Germinal center (tissue), 1 donor: Measurements from ENCODE around the gene FOXO6.
A peak's percentile ranks its signal among the peaks of the same experiment; 100 is the strongest.

Experiments used
- DNase-seq: peaks from one replicate; pipeline ENCODE4 v3.0.0; 2012; ENCODE audit warnings: mixed read lengths, low spot score

Gene FOXO6

DNA sequence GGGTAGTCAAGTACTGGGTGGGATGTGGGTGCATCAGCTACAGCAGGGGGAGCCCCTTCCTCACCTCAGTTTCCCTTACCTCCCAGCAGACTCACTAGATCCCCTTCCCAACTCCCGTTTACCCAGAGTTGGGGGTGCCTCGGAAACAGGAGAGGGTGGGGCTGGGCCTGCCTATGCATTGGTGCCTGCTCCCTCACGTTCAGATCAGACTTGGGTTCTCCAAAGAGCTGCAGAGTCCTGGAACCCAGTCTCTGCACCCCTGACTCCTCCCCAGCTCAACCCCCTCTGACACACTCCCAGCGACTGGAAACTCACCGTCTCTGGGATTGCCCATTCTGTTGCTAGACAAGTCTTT is 6.0 kb downstream of the FOXO6 start:
- DNase-seq = no peak

DNA sequence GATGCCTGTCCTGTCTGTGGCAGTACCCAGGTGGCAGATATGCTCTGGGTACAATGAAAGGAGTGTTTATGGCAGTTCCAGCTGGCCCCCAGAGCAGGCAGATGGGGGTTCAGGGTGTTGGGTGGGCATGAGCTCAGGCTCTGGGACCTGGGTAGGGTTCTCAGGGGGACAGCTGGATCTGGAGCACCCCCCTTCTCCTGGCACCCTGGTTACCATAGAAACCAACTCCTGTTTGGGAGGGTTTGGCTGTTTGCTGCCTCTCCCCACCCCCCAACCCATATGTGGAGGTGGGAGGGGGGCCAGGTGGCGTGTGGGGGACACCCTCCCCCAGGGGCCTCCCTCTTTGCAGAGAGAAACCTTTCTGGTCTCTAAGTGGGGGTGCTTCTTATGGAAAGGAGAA is 7.1 kb downstream of the FOXO6 start:
- DNase-seq = no peak

DNA sequence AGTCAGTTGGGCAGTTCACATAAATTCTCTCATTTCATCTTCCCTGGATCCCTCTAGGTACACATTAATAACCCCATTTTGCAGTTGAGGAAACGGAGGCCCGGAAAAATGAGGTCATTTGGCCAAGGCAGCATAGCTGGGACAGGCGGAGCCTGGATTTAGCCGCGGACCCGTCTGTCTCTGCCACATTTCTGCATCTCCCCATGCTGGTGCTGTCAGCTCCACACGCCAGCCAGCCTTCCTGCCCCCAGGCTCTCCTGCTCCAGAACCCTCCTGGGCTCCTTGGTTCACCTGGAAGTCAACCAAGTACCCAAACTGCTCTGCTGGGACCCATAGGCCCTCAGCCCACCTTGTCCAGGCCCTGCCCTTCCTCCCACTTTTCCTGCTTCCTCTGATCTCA is 7.6 kb downstream of the FOXO6 start:
- DNase-seq = no peak

DNA sequence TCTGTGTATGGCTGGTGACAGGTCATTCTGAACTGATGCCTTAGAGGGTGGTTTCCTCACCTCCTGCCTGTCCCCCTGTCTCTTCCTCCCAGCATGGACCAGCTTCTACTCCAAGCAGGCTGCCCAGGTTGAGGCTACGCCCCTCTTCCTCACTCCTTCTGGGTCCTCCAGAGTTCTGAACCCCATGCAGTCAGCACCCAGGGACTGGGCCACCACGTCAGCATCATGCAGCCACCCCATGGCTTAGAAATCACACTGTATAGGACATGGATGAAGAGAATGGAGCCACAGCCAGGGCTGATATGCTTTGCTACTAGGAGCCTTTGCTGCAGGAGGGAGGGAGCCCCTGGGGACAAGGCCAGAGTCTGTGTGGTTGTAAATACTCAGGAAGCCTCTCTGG is 8.3 kb downstream of the FOXO6 start:
- no peak for DNase-seq

DNA sequence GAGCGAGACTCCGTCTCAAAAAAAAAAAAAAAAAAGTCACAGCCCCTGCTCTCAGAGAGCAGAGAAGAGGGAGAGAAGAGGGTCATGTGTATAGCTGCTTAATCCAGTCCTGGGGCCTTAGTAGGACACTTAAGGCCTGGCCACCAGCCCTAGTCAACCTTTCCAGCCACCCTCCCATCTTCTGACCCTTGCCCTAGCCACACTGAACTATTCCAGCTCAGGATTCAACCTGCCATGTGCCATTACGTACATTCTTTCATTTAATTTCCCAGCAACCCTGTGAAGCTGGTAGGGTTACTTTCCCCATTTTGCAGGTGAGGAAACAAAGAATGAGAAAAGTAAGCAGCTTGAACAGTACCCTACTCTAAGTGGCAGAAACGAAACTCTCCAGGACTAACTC is 9.0 kb downstream of the FOXO6 start:
- no peak for DNase-seq

DNA sequence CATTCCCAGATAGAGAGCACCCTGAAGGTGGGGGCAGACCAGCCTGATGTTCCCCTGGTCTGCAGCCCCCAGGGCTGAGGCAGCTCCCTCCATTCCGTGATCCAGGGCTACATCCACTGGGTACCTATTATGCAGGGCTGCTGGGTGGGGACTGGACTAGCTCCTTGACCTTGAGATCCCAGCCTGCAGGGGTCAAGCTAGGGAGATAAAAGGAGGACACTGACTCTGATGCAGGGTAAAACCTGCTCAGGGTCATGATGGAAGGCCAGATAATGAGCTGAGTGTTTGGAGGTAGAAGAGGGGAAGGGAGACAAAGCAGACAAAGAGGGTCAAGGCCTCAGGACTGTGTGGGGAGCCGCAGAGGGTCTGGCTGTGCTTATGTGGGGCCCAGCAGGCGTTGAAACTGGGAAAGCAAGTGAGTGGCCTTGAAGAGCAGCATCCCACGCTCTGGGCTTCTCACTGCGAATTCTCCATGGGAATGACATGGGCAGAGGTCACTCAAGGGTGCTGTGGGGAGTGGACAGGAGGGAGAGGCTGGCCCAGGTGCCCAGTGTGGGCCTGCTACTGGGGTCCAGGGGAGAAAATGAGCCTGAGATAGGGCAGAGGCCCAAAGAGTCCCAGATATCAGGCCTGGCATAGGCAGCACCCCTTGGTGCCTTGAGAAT is 9.7 kb downstream of the FOXO6 start:
- DNase-seq = no peak

DNA sequence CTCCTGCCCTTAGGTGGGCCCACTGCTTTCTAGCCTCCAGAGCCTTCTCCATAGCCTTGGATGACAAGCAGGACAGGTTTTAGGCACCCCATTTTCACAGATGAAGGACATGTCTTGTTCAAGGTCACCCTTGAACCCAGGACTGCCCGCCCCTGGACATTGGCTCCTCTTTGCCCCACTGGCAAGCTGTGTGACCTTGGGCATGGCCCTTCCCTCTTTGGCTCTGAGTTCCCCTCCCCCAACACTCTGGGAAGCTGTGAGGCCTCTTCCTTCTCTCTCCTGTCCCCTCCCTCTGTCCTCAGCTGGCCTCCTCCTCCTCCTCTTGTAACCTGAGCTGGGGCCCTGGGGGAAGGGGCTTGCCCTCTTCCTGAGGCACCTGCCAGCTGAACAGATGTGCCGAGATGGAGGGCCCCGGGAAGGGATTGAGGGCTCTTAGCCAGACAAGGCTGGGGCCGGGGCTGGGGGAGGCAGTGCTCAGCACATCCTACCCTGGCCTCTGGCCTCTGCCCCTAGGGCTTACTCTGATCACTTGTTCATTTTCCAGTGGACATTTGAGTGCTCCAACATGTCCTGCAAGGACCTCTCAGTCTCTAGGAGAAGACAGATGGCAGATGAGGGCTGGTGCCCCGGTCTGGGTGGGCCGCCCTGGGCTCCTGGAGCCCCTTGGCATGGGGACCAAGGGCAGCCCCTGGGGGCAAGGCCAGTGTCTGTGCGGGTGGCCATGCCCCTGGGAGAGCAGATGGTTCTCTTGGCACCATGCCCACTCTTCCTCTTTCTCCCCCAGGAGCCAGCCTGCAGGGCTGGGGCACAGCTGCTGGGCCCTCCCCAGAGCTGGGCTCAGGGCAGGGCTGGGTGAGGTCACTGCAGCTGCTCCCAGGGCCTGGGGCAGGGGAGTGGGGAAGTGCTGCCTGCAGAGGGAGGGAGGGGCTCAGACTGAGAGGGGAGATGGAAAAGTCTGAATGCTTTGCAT is 10.7 kb downstream of the FOXO6 start:
- no peak for DNase-seq

DNA sequence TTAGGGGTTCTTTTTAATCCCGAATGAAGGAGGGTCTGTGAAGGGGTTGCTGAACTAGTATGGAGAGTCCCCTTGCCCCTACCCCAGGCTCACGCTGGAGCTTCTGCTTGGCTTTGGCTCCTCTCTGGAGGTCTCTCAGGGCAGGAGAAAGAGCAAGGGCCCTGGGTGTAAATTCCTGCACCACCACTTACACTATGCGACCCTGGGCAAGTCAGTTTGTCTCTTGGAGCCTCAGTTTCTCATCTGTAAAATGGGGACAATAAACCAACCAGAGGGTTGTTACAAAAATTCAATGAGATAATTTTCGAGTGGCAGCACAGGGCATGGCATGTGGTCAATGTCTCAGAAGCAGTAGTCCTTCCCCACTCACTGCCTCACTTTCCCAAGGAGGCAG is 11.4 kb downstream of the FOXO6 start:
- no peak for DNase-seq

DNA sequence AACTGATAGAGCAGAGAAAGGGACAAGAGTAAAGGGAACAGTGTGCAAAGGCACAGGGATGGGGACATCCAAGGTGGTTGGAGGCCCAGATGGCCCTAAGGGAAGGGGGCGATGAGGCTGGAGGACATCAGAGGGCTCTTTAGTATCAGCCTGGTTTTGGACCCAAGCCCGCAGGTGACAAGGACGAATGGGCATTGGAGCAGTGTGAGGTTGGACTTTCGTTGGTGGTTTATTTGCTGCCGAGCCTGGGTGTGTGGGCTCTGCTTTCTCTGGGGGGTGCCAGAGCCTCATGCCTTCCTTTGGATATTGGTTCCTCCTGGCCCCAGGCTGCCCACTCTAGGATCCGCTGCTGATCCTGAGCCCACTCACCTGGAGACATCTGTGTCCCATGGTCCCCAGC is 12.1 kb downstream of the FOXO6 start:
- no peak for DNase-seq

DNA sequence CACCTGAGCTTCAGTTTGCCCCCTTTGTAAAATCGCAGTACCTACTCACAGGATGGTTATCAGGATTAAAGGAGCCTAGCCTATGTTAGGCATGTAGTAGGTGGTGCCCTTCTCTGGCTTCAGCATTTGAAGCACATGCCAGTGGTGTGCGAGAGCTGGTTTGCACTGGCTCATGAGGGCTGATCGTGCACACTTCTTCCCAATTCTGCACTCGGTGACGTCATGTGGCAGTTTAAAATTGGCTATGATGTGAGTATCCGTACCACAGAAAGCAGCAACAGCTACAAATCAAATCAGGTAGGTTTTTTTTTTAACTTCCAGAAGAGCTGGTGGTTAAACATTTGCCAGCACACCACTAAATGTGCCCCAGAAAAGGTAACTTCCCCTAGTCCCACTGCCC is 13.5 kb downstream of the FOXO6 start:
- no peak for DNase-seq

DNA sequence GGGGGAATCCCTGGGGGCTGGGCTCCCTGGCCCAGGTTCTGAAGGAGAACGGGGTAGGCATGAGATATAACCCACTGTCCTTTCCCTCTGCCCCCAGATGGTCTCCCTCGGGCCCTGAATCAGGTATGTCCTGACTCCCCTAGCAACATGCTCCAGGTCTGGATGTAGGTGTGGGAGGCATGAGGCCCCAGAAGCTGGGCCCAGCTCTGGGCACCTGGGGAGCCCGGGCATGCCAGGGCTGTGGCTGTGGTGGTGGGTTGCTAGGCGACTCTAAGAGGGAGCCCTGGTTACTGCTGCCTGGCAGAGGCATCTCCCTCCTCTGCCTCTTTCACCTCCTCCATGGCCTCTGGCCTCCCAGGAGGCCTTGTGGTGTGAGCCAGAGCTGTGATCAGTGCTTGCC is 16.2 kb downstream of the FOXO6 start:
- DNase-seq = no peak

DNA sequence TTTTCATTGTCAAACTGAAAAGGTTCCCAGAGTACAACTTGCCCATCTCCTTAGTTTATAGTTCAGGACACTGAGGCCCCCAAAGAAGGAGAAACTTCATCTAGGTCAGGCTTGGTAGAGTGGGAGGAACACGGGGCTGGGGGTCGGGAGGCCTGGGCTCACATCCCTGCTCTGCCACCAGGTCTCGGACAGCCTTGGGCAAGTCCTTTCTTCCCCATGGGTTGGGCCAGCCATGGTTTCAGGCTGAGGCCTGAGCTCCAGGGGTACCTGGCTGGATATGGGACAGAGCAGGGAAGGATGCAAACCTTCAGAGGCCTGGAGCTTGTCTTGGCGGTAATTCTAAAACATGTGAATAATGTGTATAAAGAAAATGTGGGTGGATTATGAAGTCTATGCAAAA is 17.0 kb downstream of the FOXO6 start:
- DNase-seq = no peak

DNA sequence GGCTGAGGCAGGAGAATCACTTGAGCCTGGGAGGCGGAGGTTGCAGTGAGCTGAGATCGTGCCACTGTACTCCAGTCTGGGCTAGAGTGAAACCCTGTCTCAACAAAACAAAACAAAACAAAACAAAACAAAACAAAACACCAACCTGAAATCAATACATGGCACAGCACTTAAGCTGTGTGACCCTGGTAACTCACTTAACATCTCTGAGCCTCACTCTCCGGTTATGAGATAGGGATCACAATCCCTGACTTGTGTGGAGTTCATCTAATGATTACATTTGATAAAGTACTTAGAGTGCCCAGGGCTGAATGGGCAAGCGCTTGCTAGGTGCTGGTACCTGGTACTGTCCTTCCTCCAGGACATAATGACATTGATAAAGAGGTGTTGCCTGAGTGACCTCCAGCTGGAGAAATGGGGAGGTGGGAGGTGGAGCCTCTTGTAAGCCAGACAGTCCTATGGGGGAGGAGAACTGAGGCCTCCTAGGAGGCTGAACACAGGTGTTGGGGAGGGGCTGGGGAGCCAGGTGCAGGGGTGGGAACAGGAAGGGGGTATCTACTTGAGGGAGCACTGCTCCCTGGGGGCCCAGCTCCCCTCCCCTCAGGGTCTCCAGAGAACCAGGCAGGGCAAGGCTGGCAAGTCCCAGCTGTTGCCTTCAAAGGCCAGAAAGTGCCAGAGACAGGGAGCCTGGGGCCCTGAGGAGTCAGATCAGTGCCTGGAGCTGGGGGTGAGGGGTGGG is 17.9 kb downstream of the FOXO6 start:
- no peak for DNase-seq

DNA sequence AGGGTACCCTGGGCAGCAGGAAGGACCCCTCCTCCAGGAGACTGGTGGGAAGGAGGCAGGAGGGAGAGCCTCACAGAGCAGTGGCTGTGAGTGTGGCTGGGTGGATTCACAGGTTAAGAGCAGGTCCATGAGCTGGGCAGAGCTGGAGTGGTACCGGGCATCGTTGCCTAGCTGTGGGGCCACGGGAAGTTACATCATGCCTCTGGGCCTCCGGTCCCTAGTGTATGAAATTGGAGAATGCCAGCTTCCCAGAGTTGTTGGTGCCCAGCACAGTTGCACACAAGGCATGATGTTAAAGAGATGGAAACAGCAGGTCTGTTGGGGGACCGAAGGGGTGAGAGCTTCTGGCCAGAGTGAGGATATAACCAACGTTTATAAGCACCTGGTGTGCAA is 18.5 kb downstream of the FOXO6 start:
- DNase-seq = no peak

DNA sequence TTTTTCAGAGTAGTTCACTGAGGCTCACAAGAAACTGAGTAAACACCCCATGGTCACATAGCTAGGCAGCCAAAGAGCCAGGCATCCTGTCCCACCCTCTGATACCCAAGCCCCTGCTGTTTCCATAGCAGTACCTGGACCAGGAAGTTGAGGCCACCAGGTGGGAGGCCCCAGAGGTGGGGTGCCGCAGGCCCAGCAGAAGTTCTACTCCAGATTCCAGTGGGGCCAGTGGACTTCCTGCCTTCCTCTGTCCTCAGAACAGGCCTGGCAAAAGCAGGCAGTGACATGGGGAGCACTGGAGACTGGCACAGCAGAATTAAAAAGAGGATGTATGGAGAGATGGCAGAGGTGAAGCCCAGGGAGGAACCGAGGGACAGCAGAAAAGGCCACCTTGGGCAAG is 19.0 kb downstream of the FOXO6 start:
- no peak for DNase-seq

DNA sequence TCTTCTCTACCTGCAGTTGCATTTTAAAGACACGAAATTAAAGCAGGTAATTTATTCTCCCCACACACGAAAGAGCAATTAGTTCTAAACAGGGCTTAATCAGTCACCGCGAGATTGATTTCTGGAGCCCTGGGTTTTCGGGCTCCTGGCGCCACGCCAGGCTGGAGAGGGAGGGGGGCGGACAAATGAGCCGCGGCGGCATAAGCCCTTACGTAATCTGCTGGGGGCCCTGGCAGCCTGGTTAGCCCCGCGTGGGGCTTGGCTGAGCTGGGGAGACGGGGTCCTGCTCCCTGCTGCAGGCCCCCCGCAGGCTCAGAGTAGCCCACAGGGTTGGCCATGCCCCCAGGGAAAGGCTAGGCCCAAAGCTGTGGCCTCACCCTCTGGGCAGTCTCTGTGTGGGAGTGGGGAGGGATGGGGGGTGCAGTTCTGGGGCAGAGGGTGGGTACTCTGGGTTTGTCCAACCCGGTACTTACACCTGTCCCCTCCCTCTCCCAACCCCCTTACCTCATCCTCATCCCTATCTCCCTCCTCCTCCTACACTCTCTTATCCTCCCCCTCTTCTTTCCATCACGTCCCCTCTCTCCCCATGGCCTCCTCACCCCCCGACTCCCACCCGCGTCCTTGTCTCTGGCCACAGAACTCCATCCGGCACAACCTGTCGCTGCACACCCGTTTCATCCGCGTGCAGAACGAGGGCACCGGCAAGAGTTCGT is 19.9 kb downstream of the FOXO6 start:
- no peak for DNase-seq

DNA sequence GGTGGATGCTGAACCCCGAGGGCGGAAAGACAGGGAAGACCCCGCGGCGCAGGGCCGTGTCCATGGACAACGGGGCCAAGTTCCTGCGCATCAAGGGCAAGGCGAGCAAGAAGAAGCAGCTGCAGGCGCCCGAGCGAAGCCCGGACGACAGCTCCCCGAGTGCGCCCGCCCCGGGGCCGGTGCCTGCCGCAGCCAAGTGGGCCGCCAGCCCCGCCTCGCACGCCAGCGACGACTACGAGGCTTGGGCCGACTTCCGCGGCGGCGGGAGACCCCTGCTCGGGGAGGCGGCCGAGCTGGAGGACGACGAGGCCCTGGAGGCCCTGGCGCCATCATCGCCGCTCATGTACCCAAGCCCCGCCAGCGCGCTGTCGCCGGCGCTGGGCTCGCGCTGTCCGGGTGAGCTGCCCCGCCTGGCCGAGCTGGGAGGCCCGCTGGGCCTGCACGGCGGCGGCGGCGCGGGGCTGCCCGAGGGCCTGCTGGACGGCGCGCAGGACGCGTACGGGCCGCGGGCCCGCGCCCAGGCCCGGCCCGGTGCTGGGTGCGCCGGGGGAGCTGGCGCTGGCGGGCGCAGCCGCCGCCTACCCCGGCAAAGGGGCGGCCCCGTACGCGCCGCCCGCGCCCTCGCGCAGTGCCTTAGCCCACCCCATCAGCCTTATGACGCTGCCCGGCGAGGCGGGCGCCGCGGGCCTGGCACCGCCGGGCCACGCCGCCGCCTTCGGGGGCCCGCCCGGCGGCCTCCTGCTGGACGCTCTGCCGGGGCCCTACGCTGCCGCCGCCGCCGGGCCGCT is 20.7 kb downstream of the FOXO6 start:
- peak; percentile 72 for DNase-seq

DNA sequence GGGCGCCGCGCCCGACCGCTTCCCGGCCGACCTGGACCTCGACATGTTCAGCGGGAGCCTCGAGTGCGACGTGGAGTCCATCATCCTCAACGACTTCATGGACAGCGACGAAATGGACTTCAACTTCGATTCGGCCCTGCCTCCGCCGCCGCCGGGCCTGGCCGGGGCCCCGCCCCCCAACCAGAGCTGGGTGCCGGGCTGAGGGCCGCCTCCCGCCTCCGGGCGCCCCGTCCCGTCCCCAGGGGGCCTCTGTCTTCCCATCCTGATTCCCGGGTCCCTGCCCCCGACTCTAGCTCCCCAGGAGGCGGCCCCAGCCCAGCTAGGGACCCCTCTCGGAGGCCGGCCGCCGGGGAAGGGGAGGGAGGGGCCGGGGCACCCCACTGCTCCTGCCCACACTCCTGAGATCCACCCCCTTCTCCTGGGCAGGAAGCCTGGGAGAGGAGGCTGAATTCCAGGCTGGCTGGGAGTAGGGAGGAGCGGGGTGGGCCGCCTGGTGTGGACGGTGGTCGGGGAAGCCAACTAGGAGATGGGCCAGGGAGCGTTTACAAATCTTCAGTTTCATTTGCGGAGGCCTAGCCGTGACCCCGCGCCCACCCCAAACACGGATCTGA is 21.4 kb downstream of the FOXO6 start:
- DNase-seq = no peak

DNA sequence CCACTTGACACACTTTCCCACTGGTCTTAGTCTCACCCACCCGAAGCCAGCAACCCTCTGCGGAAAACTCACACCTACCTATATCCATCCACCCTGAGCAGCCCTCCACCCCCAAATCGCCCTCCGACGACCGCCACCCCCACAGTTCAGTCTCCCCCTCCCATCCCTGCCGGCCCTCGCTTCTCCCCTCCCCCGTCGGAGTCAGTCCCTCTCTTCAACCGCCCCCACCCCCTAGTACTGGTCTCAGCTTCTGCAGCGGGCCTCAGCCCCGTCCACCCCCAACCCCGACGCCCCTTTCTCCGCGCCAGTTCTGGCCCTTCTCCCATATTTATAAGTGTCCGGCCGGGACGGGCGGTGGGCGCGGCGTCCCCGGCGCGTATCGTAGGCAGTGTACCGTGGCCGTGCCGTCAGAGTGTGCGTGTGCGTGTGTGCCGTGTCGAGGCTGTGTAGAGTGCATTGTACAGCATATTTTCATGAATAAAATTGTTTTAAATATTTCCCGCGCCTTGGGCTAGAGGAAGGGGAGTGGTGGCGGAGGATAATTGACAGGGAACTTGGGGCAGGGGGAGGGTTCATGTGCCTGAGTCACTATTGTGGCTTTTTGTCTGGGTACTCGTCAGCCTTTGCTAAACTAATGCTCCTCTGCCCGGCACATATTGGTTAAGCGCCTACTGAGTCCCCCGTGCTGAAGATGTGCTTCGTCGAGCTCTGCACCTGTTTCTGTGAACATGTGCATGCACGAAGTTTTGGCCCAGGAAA is 22.0 kb downstream of the FOXO6 start:
- DNase-seq = no peak

DNA sequence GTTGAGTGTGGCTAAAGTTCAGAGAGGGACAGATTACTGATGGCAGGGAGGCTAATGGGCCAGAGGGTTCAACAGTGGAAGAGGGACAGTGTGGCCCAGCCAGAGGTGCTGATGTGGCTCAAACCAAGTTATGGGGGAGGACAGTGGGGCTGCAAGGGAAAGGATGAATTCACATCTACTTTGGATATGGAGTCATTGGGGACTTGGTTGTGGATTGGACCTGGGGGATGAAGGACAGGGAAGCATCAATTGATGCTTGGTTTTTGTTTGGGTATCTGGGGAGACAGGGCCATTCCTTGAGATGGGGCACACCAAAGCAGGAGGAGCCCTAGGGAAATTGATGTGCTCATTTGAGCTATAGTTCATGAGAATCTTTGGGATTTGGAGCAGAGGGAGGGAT is 23.3 kb downstream of the FOXO6 start:
- DNase-seq = no peak
